K562 (cell line): ENCODE results near the gene APBB2. TPM values are rescaled to one million over a fixed set of nuclear protein-coding genes. Genes with fewer than 3 reads are reported as not detected.

ENCODE experiments used
- ATAC-seq: fragments of 200-7000 bp; cut with Tn5 transposase; 3 replicates; pipeline ENCODE4 v1.9.1; 2020; ENCODE audit warnings: moderate library complexity
- BruUV-seq: library from RNA; stranded (reverse); fragments of 400-500 nt; replicated peaks from 2 replicates; lab custom pipeline; 2021; lab: Mats Ljungman, UMichigan
- CTCF ChIA-PET: fragments of 300-600 bp; formaldehyde crosslinking; extraction: SDS; loops from one replicate; lab custom pipeline; 2021; ENCODE audit warnings: low intra/inter-chr PET ratio; lab: Yijun Ruan, JAX
- POLR2A ChIA-PET: fragments of 300-600, 350-650 bp; sonication (Branson Sonifier 250); formaldehyde crosslinking; extraction: SDS; loops from one replicate; lab custom pipeline; 2021; ENCODE audit warnings: antibody characterized with exemption, inconsistent platforms; lab: Yijun Ruan, JAX
- DNase-seq, 4 experiments: peaks; one replicate each; pipeline versions ENCODE4 v3.0.0 to v3.0.0-alpha.2; 2011 to 2018; ENCODE audit warnings: low spot score in 3 of 4, mixed read lengths in 3 of 4; ENCODE audit errors: extremely low read depth in 1 of 4
- FAIRE-seq: peaks from 2 replicates; lab custom pipeline; 2011; peaks lifted over from hg19 to GRCh38; lab: Jason Lieb, UNC
- H2AFZ ChIP-seq: 2 replicates; pipeline ENCODE4 v1.6.0; 2011; ENCODE audit warnings: low read depth, low read length, control low read depth, inconsistent platforms
- H3K27ac ChIP-seq: fragments of 200-600 bp; 3 replicates; pipeline ENCODE4 v1.8.0; 2011; ENCODE audit warnings: low read depth, mild to moderate bottlenecking, control low read depth, inconsistent platforms, low read length, moderate library complexity, mixed read lengths; ENCODE audit errors: extremely low read depth
- H3K27me3 ChIP-seq, 2 experiments: fragments of 300-600 bp in 1 of 2; 2 replicates in 1 of 2; 3 replicates in 1 of 2; pipeline versions ENCODE4 v1.6.0 to v1.8.0; 2011; ENCODE audit warnings: inconsistent platforms in 2 of 2, low read length in 2 of 2, mild to moderate bottlenecking in 1 of 2, mixed read lengths in 1 of 2, moderate library complexity in 1 of 2; ENCODE audit not compliant: control insufficient read depth in 2 of 2, insufficient read depth in 2 of 2
- H3K36me3 ChIP-seq: fragments of 300-600 bp; 3 replicates; pipeline ENCODE4 v1.8.0; 2011; ENCODE audit warnings: mild to moderate bottlenecking, low read length, inconsistent platforms; ENCODE audit not compliant: control insufficient read depth, insufficient read depth
- H3K4me1 ChIP-seq, 2 experiments: fragments of 200-600 bp in 1 of 2; replicated peaks in 1 of 2; 2 replicates in 1 of 2; 3 replicates in 1 of 2; pipeline versions ENCODE4 v1.5.1 to v1.8.0; 2011; ENCODE audit warnings: inconsistent platforms in 2 of 2, low read length in 2 of 2, mild to moderate bottlenecking in 1 of 2, mixed read lengths in 1 of 2, moderate library complexity in 1 of 2; ENCODE audit not compliant: control insufficient read depth in 2 of 2, insufficient read depth in 2 of 2
- H3K4me2 ChIP-seq: 2 replicates; pipeline ENCODE4 v1.6.1; 2011; ENCODE audit warnings: low read length, control low read depth, inconsistent platforms, mixed read lengths; ENCODE audit not compliant: insufficient read depth
- H3K4me3 ChIP-seq: fragments of 200-600 bp; sonication (generic), shearing (Covaris generic); 2 replicates; pipeline ENCODE4 v1.5.1; 2016; ENCODE audit warnings: control low read depth, inconsistent platforms
- H3K79me2 ChIP-seq: fragments of 200-600 bp; 3 replicates; pipeline ENCODE4 v1.8.0; 2011; ENCODE audit warnings: low read length, inconsistent platforms; ENCODE audit not compliant: control insufficient read depth, insufficient read depth
- H3K9ac ChIP-seq, 2 experiments: 2 replicates each; pipeline versions ENCODE4 v1.6.0 to v1.6.1; 2011; ENCODE audit warnings: low read depth in 2 of 2, low read length in 2 of 2, control low read depth in 1 of 2, inconsistent platforms in 1 of 2, mild to moderate bottlenecking in 1 of 2, mixed read lengths in 1 of 2; ENCODE audit not compliant: insufficient read depth in 1 of 2
- H3K9me1 ChIP-seq: one replicate; pipeline ENCODE4 v1.6.0; 2011; ENCODE audit warnings: inconsistent platforms, mild to moderate bottlenecking, low read length, moderate library complexity; ENCODE audit not compliant: control insufficient read depth, insufficient read depth
- H3K9me3 ChIP-seq: replicated peaks from 2 replicates; pipeline ENCODE4 v1.5.1; 2011; ENCODE audit warnings: low read depth, low read length, inconsistent platforms; ENCODE audit not compliant: control insufficient read depth, insufficient read depth
- H4K20me1 ChIP-seq: replicated peaks from 2 replicates; pipeline ENCODE4 v1.6.1; 2011; ENCODE audit warnings: low read length, inconsistent platforms, mixed read lengths; ENCODE audit not compliant: control insufficient read depth, insufficient read depth
- CGGBP1 ChIP-seq: fragments of 250-450 bp; sonication (Bioruptor Pico); IDR thresholded peaks from 2 replicates; pipeline ENCODE4 v1.9.0; 2021; ENCODE audit warnings: mild to moderate bottlenecking
- CREB1 ChIP-seq, 2 experiments: sonication (generic) in 1 of 2; formaldehyde crosslinking in 1 of 2; IDR thresholded peaks; 2 replicates each; pipeline versions ENCODE4 v1.6.1 to v1.8.0; 2012 to 2022; ENCODE audit warnings: inconsistent platforms in 1 of 2, mild to moderate bottlenecking in 1 of 2, missing genetic modification reagents in 1 of 2, moderate library complexity in 1 of 2
- CREM ChIP-seq: IDR thresholded peaks from 2 replicates; pipeline ENCODE4 v1.6.1; 2014; ENCODE audit warnings: antibody characterized with exemption, low read depth
- EP400 ChIP-seq: fragments of 450-650 bp; IDR thresholded peaks from 2 replicates; pipeline ENCODE4 v1.6.1; 2017; ENCODE audit warnings: antibody characterized with exemption, mild to moderate bottlenecking, moderate library complexity
- ERF ChIP-seq: fragments of 450-650 bp; formaldehyde crosslinking; IDR thresholded peaks from 2 replicates; pipeline ENCODE4 v1.4.0; 2020; ENCODE audit warnings: mild to moderate bottlenecking, mixed read lengths
- FOXJ3 ChIP-seq: sonication (generic); formaldehyde crosslinking; IDR thresholded peaks from 2 replicates; pipeline ENCODE4 v1.4.0; 2020; ENCODE audit warnings: mild to moderate bottlenecking, missing genetic modification reagents
- PYGO2 ChIP-seq: fragments of 450-650 bp; IDR thresholded peaks from 2 replicates; pipeline ENCODE4 v1.6.1; 2016; ENCODE audit warnings: mild to moderate bottlenecking, missing genetic modification characterization, moderate library complexity, missing compliant biosample characterization
- SETDB1 ChIP-seq: IDR thresholded peaks from one replicate; pipeline ENCODE4 v1.6.1; 2012; ENCODE audit warnings: low read length, control low read depth, inconsistent platforms
- ZNF12 ChIP-seq: sonication (generic); formaldehyde crosslinking; IDR thresholded peaks from 2 replicates; pipeline ENCODE4 v1.4.0; 2020; ENCODE audit warnings: mild to moderate bottlenecking, missing genetic modification reagents
- ZNF699 ChIP-seq: fragments of 250-450 bp; sonication (Bioruptor Pico); IDR thresholded peaks from 2 replicates; pipeline ENCODE4 v1.8.0; 2021; ENCODE audit warnings: mild to moderate bottlenecking, moderate library complexity; ENCODE audit not compliant: insufficient replicate concordance
- ZNF707 ChIP-seq: fragments of 250-450 bp; sonication (Bioruptor Pico); conservative IDR thresholded peaks from 2 replicates; pipeline ENCODE4 v1.8.0; 2022; ENCODE audit warnings: inconsistent platforms, mild to moderate bottlenecking, moderate library complexity
- WGBS: fragments of 100-300 bp; shearing (Covaris generic); methylation state at CpG from one replicate; pipeline ENCODE4 v1.1.6; 2016; ENCODE audit warnings: low coverage, mixed read lengths; ENCODE audit not compliant: insufficient coverage; ENCODE audit errors: missing lambda C conversion rate; 5-methylcytosine and 5-hydroxymethylcytosine counted together
- in situ Hi-C: fragments of 300-500 bp; cut with MboI; formaldehyde crosslinking; loops from 4 replicates; pipeline ENCODE4 v1.15.0; 2018; ENCODE audit warnings: inconsistent platforms, mixed read lengths
- intact Hi-C: fragments of 100-400 bp; cut with micrococcal nuclease; formaldehyde crosslinking; loops from 2 replicates; pipeline ENCODE4 v1.14.2; 2022
- polyA plus RNA-seq, 8 experiments: library from polyadenylated mRNA; depleted of rRNA in 4 of 8; stranded (reverse) in 5 of 8; unstranded in 3 of 8; fragments of >200 nt; fragmentation: Nextera tagmentation in 2 of 8; fragmentation: Illumina TruSeq in 1 of 8; extraction: Ambion mirVana in 2 of 8; extraction: Trizol in 1 of 8; gene quantifications; 2 replicates each; pipeline versions ENCODE4 v1.2.1 to v1.2.3, GENCODE V29; 2011 to 2014; ENCODE audit warnings: inconsistent platforms in 1 of 8, missing spikeins in 1 of 8
- total RNA-seq, 7 experiments: library from RNA; depleted of rRNA in 6 of 7; stranded (reverse); fragments of >200 nt in 6 of 7; fragmentation: Illumina TruSeq in 2 of 7; extraction: Trizol in 2 of 7; gene quantifications; 2 replicates each; pipeline versions ENCODE4 v1.2.1 to v1.2.3, GENCODE V29; 2011 to 2021; ENCODE audit warnings: low replicate concordance in 1 of 7

Gene APBB2
- total and polyA plus RNA-seq, 9 of the 15 experiments (the other 6 are each of a cell fraction or from before 2014, with no cell fraction given): 0.08 to 2.1 (median 1.4) TPM

- ChIA-PET CTCF (no interaction called here), POLR2A (no interaction called here)
- DNase-seq (no peak), FAIRE-seq (no peak), ATAC-seq (no peak)
- in situ Hi-C loops (no loop called here), intact Hi-C loops (no loop called here)
- Histone ChIP-seq H3K4me3 (no peak overlapping the region), H3K36me3 (no peaks in the 10 kb centered on the region), H2AFZ (no peak overlapping the region), H3K27me3 (no peaks in the 10 kb centered on the region), H3K4me2 (no peak overlapping the region), H3K4me1 (no peaks in the 10 kb centered on the region), H3K9me3 (no peaks in the 10 kb centered on the region), H4K20me1 (no peaks in the 10 kb centered on the region), H3K9me1 (no peaks in the 10 kb centered on the region), H3K9ac (no peak overlapping the region), H3K27ac (no peak overlapping the region), H3K79me2 (no peaks in the 10 kb centered on the region)
- TF ChIP-seq CGGBP1: no peak
- no peak for TF ChIP-seq ZNF699 (CRISPR knock-in tag)
- TF ChIP-seq SETDB1: no peak
- TF ChIP-seq ERF (CRISPR knock-in tag): no peak
- no peak for TF ChIP-seq CREM
- TF ChIP-seq ZNF707 (CRISPR knock-in tag): no peak
- TF ChIP-seq CREB1 (IDR thresholded peaks at IDR 0.05): no peak
- no peak for TF ChIP-seq CREB1 (CRISPR knock-in tag; IDR thresholded peaks at IDR 0.05)
- TF ChIP-seq ZNF12 (CRISPR knock-in tag): no peak
- no peak for TF ChIP-seq FOXJ3 (CRISPR knock-in tag)
- TF ChIP-seq PYGO2 (tag): no peak
- TF ChIP-seq EP400: no peak
- WGBS: 5% methylated on average over 6 of the region's 6 CpGs
- no TSS peak for BruUV-seq
Measured at GRCh38 chr4:41140410-41140809, 73.9 kb downstream of the APBB2 start.
